Gastrocnemius medialis (tissue), 4 donors: Measurements from ENCODE around the gene HM13. TPM values are rescaled to one million over a fixed set of nuclear protein-coding genes. Genes with fewer than 3 reads are reported as not detected.

Experiments used
- ATAC-seq, 2 donors: fragments of 150-250 bp; one replicate each; pipeline ENCODE4 v1.9.1; 2016
- DNase-seq, 2 donors: peaks; one replicate each; pipeline ENCODE4 v3.0.0-alpha.2; 2019
- H3K27ac ChIP-seq, 4 donors: fragments of 200-600 bp; sonication (generic); 1 replicate in 1 of 4; 2 replicates in 3 of 4; pipeline ENCODE4 v1.5.1; 2016 to 2018; ENCODE audit warnings: mild to moderate bottlenecking in 2 of 4, moderate library complexity in 1 of 4
- H3K27me3 ChIP-seq, 3 donors: fragments of 200-600 bp; sonication (generic) in 2 of 3; 1 replicate in 1 of 3; 2 replicates in 2 of 3; pipeline versions ENCODE4 v1.5.1 to v1.6.0; 2016 to 2019; ENCODE audit warnings: mild to moderate bottlenecking in 1 of 3, moderate library complexity in 1 of 3
- H3K36me3 ChIP-seq, 2 donors: fragments of 200-600 bp; sonication (generic) in 1 of 2; one replicate each; pipeline ENCODE4 v1.5.1; 2017 to 2018
- H3K4me1 ChIP-seq, 2 donors: fragments of 200-600 bp; sonication (generic) in 1 of 2; one replicate each; pipeline ENCODE4 v1.5.1; 2016 to 2017; ENCODE audit warnings: mild to moderate bottlenecking in 2 of 2
- H3K4me3 ChIP-seq, 4 donors: fragments of 200-600 bp; sonication (generic) in 3 of 4; 1 replicate in 1 of 4; 2 replicates in 3 of 4; pipeline ENCODE4 v1.5.1; 2016 to 2019; ENCODE audit warnings: mild to moderate bottlenecking in 2 of 4
- H3K9me3 ChIP-seq, 3 donors: fragments of 200-600 bp; sonication (generic) in 2 of 3; 1 replicate in 1 of 3; 2 replicates in 2 of 3; pipeline ENCODE4 v1.5.1; 2016 to 2019
- POLR2A ChIP-seq, 2 donors: fragments of 450-650 bp; IDR thresholded peaks; one replicate each; pipeline ENCODE4 v1.6.1; 2017; ENCODE audit warnings: antibody characterized with exemption in 2 of 2, mild to moderate bottlenecking in 2 of 2, moderate library complexity in 2 of 2
- in situ Hi-C, 4 donors: fragments of 200-750 bp; cut with MboI; loops; one replicate each; pipeline versions ENCODE4 v1.15.0 to v1.8.0; 2017; ENCODE audit warnings: low sequenced_read_pairs in 4 of 4
- intact Hi-C: fragments of 100-400 bp; cut with DNase I; formaldehyde crosslinking; loops from one replicate; pipeline ENCODE4 v1.15.1; 2023; ENCODE audit warnings: low total_unique reads
- total RNA-seq, 4 donors: library from RNA; depleted of rRNA; stranded (reverse); fragments of >200 nt; gene quantifications; one replicate each; pipeline versions ENCODE4 v1.1.0 to v1.2.3, GENCODE V29; 2016
- TF ChIP-seq, protein P1 (sequence below), 5 experiments: fragments of 450-650 bp in 3 of 5; fragments of 200-600 bp in 2 of 5; sonication (generic) in 2 of 5; IDR thresholded peaks in 4 of 5; conservative IDR thresholded peaks in 1 of 5; 1 replicate in 4 of 5; 2 replicates in 1 of 5; pipeline ENCODE4 v1.5.1; 2016 to 2019; ENCODE audit warnings: antibody characterized with exemption in 5 of 5, mild to moderate bottlenecking in 3 of 5, moderate library complexity in 3 of 5

Gene HM13
- total RNA-seq, 4 donors from 2014 or later = 22.7 to 31.0 (median 26.4) TPM

DNA sequence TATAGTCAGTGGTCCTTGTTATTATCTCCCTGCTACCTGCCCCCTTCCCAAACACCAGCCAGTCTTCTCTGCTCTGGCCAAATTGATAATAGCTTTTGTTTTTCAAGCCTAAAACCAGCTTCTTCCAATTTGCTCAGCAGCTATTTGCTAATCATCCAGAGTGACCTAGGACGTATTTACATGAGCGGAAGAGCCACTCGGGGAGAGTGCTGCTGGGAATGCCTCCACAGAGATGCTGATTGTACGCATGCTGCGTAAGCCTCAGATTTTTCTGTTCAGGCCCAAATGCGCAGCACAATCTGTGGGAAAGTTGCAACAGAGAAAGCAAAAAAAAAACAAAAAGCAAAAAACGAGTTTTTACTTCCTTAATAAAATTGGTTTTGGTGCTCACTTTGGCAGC lies 66.5 kb downstream of the HM13 start:
- no peak overlapping the region for H3K4me3 ChIP-seq
- no peak overlapping the region for H3K27ac ChIP-seq
- ATAC-seq (no peak), DNase-seq (no peak)
- intact Hi-C loops = no loop called here
- in situ Hi-C loops = no loop called here
- H3K27me3 ChIP-seq = no peaks in the 10 kb centered on the region
- TF ChIP-seq POLR2A (IDR thresholded peaks at IDR 0.05) = no peak
- TF ChIP-seq, protein P1, sequence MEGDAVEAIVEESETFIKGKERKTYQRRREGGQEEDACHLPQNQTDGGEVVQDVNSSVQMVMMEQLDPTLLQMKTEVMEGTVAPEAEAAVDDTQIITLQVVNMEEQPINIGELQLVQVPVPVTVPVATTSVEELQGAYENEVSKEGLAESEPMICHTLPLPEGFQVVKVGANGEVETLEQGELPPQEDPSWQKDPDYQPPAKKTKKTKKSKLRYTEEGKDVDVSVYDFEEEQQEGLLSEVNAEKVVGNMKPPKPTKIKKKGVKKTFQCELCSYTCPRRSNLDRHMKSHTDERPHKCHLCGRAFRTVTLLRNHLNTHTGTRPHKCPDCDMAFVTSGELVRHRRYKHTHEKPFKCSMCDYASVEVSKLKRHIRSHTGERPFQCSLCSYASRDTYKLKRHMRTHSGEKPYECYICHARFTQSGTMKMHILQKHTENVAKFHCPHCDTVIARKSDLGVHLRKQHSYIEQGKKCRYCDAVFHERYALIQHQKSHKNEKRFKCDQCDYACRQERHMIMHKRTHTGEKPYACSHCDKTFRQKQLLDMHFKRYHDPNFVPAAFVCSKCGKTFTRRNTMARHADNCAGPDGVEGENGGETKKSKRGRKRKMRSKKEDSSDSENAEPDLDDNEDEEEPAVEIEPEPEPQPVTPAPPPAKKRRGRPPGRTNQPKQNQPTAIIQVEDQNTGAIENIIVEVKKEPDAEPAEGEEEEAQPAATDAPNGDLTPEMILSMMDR (IDR thresholded peaks at IDR 0.05 in 4 of 5, conservative IDR thresholded peaks at IDR 0.05 in 1 of 5) = no peak
- H3K9me3 ChIP-seq = no peaks in the 10 kb centered on the region
- no peaks in the 10 kb centered on the region for H3K36me3 ChIP-seq
- H3K4me1 ChIP-seq = no peaks in the 10 kb centered on the region

DNA sequence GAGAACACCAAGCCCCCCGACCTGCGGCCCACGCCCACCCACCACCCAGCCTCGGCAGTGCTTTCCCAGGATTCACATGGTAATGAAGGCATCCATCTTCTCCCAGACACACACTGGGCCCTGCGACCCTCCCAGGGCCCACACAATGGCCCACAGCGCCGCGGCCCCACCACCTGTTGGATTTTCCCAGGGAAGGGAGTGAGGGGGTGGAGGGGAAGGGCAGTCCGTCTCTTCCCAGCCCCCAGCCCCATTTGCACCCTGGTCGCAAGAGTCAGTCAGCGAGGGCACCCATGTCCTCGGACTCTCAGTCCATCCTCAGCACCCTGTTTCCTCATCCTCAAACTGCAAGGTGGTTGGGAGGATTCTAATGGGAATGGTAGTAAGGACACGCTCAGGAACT lies 67.1 kb downstream of the HM13 start:
- Histone ChIP-seq H3K4me1 (no peaks in the 10 kb centered on the region), H3K4me3 (no peak overlapping the region), H3K27ac (no peak overlapping the region), H3K36me3 (no peaks in the 10 kb centered on the region), H3K9me3 (no peaks in the 10 kb centered on the region), H3K27me3 (no peaks in the 10 kb centered on the region)
- no peak for TF ChIP-seq POLR2A (IDR thresholded peaks at IDR 0.05)
- TF ChIP-seq, protein P1 (IDR thresholded peaks at IDR 0.05 in 4 of 5, conservative IDR thresholded peaks at IDR 0.05 in 1 of 5) = no peak
- intact Hi-C loops (no loop called here), in situ Hi-C loops (no loop called here)
- DNase-seq (no peak), ATAC-seq (no peak)

DNA sequence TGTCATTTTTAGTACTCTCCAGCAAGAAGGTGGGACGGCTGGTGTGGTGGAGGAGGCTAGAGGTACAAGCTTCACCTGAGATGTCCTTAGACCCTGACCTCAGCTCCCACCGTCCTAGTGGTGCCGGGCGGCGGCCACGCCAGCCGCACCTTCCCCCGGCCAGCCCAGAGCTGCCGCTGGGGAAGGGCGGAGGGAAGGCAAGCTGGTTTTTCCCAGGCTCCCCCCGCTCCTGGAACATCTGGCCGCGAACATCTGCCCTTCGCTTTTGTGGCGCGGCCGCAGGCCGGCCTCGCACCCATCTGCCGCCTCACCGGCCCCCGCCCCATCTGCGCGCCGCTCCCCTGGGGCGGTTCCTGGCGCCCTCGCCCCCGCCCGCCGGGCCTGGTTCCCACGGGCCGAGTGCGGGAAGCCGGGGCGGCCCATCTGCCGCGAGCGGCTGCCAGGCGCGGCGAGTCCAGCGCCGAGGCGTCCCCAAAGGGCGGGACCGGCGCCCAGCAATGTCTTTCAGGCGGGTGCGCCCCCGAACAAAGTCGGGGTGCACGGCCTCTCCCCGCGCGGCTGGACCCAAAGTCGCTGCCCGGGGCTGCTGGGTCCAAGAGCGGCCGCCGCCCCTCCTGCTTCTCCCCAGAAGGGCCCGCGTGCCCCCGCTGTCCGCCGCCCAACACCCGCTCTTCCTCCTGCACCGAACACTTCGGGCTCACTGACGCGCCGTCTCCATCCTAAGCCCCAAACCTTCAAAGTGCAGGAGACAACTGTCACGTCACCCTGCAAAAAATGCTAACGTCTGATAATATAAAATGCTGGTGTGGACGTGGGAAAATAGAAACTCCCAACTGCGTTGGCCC lies 73.5 kb downstream of the HM13 start:
- Histone ChIP-seq H3K4me1 (peaks cover 4 to 11% of the 10 kb centered on the region in 2 donors), H3K9me3 (no peaks in the 10 kb centered on the region), H3K27me3 (no peaks in the 10 kb centered on the region), H3K36me3 (no peaks in the 10 kb centered on the region), H3K27ac (peak overlapping the region; percentile 67 to 75 (median 69)), H3K4me3 (peak overlapping the region; percentile 42 to 67 (median 56))
- peak in 1 of 2 donors; percentile 13 for TF ChIP-seq POLR2A (IDR thresholded peaks at IDR 0.05)
- TF ChIP-seq, protein P1 (IDR thresholded peaks at IDR 0.05 in 4 of 5, conservative IDR thresholded peaks at IDR 0.05 in 1 of 5) = no peak
- ATAC-seq (peak; percentile 58 to 63), DNase-seq (no peak)
- in situ Hi-C loops (no loop called here), intact Hi-C loops (no loop called here)

DNA sequence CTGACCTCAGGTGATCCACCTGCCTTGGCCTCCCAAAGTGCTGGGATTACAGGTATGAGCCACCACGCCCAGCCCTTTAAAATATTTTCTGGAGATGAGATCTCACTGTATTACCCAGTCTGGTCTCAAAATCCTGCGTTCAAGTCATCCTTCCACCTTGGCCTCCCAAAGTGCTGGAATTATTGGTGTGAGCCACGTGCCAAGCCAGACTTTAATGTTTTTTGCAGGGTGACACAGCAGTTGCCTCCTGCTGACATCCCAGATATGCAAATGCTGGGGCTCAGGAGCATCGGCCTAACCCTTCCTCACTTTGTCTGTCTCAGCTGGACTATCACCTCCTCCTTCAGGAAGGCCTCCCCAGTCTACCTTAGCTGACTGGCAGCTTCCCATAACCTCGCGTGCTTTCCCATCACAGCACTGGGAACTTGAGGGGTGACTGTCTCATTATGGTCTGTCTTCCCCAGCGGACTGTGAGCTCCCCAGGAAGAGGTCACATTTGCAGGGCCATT lies 76.5 kb downstream of the HM13 start:
- intact Hi-C loops = no loop called here
- peak overlapping the region in 1 of 4 donors; percentile 18 for H3K27ac ChIP-seq
- no peak for DNase-seq

More for the DNA sequence above, 76.5 kb downstream of the HM13 start:
- H3K4me1 ChIP-seq = peaks cover 4 to 11% of the 10 kb centered on the region in 2 donors
- no peaks in the 10 kb centered on the region for H3K27me3 ChIP-seq
- no peaks in the 10 kb centered on the region for H3K36me3 ChIP-seq
- in situ Hi-C loops = no loop called here
- no peak for ATAC-seq
- H3K4me3 ChIP-seq = no peak overlapping the region
- no peaks in the 10 kb centered on the region for H3K9me3 ChIP-seq
- TF ChIP-seq, protein P1 (IDR thresholded peaks at IDR 0.05 in 4 of 5, conservative IDR thresholded peaks at IDR 0.05 in 1 of 5) = no peak
